ENCODE data around the gene ANXA3.
"Not testable (repeated sequence)": the region's sequence is repeated elsewhere in the genome, so short reads cannot be mapped to it uniquely, and the experiment has no call there.

ANXA3 gene

GRCh38 chr4:78551420-78552351 lies at the start of gene ANXA3:
Gene ANXA3 (plus strand): TSS chr4:78551770. CDS start chr4:78554474, 2,704 bp downstream.
- DNase-seq (ENCODE audit: low read depth): no peak

DNA sequence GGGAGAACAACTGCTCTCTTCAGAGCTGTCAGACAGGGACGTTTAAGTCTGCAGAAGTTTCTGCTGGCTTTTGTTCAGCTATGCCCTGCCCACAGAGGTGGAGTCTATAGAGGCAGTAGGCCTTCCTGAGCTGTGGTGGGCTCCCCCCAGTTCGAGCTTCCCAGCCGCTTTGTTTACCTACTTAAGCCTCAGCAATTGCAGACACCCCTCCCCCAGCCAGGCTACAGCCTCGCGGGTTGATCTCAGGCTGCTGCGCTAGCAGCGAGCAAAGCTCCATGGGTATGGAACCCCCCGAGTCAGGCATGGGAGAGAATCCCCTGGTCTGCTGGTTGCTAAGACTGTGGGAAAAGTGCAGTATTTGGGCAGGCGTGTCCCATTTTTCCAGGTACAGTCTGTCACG lies 45.3 kb upstream of the ANXA3 start:
- DNase-seq (ENCODE audit: low read depth): not testable (repeated sequence)

- DNase-seq (ENCODE audit: low read depth): no peak
Observed at GRCh38 chr4:78509043-78509442, 42.5 kb upstream of the ANXA3 start.

DNA sequence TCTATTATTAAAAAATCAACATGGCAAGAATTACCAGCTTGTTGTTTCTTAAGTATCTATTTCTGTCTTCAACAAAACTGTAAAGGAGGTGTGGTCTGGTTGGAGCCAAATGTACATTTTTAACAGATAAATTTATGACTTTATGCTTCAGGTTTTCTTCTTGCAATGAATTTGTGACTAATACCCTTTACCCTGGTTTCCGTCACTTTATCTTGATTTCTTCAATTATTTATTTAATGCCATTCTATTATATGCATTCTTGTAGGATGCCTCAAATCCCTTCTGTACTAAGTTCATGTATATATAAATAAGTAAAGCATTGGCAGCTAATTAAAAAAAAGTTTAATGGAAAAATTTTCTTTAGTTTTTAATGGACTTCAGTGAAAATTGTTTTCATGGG lies 41.5 kb upstream of the ANXA3 start:
- no peak for DNase-seq (ENCODE audit: low read depth)

DNA sequence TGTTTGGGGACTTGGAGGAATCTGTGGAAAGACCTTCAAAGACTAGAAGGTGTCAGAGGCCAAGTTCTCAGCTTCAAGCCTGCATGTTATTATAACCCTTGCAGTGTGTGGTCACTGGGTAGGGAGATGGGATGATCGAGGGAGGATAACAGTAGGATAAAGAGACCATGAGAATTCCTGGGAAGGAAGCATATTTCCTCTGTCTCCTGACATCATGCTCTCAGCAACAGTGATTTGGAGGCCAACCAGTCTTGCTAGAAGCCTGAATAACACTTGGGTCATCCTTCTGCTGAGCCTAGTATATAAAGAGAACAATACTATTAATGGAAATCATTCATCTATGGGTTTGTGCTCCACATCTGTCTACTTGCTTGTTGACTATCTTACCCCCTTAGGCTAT lies 40.9 kb upstream of the ANXA3 start:
- DNase-seq (ENCODE audit: low read depth): no peak

DNA sequence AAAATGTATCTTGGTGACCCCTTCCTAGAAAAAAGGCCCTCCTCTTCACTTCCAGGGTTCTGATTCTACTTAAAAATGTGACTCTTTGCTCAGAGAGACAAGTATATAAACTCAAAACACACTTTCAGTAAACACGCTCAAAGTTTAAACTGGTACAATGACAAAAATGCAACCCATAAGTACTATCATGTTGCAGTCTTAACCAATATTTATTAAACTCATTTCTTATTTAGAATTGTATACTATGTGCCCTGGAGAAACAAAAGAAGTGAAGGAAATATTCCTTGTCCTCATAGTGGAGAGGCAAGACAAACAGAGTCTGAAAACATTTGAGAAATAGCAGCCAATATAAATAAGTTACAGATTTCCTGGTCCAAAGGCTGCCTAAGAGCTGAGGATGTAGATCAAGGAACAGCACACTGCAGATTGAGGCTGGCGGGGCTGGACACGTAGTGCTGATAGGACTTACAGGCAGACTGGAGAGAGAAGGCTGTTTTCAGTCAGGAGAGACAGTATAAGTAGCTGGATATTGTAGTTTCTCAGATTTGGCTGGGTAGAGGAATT lies 39.1 kb upstream of the ANXA3 start:
- DNase-seq (ENCODE audit: low read depth): no peak

GRCh38 chr4:78513411-78513975 lies 38.1 kb upstream of the ANXA3 start:
- no peak for DNase-seq (ENCODE audit: low read depth)

DNA sequence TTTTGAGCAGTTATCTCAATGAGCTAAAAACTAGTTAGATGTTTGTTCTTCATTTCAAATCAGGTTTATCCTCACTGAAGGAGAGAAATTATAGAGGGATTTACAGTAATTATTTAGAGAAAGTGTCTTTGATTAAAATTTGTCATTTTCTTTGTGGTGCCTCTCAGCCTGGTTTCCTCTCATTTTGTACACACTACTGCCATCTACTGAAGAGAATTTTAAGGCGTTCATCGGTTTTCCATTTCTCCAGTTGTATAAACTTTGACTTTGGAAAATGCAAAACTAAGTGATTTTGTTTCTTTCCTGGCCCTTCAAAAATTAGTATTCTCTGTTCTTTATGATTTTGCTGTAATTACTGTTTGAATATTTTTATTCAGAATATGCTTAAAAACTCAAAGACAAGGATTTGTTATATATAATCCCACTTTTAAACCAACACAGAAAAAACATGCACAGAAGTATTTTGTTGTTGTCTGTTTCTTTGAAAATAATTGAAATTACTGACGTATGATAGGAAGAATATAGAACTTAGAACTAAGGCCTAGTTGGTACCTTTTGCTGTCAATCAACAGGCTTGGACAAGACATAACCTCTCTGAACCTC lies 34.4 kb upstream of the ANXA3 start:
- DNase-seq (ENCODE audit: low read depth): no peak

DNA sequence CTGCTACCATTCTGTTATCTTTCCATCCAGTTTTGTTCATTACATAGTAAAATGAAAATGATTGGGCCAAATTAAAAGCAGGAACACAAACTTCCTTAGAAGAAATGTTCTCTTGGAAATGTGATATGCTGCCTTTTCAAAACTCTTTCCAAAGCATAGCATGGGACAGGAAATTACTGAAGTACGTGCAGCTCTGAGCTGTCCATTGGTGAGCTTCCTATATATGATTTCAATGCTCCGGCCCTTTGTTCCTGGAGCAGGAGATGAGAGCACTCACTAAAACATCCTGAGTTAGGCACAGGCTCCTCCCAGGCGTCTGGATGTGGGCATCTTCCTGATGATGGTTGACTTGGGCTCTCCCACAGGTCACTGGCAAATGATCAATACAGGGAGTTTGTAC lies 33.0 kb upstream of the ANXA3 start:
- DNase-seq (ENCODE audit: low read depth): no peak

DNA sequence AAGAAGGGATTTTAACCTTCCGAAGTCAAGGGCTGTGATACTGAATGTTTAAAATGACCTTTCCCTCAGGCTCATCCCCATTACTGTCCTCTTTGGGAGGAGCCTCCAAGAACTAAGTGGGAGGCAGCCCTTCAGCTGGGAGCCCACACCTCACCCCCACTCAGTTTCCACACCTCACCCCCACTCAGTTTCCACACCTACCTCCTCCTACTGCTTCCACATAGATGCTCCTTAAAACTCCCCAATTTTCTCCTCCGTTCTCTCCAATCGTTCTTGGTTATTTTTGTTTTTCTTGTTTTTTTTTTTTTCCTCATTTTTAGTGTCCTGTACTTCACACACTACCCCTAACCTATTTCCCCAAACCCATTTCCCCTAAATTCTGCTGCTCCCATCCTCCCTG lies 31.6 kb upstream of the ANXA3 start:
- no peak for DNase-seq (ENCODE audit: low read depth)

DNA sequence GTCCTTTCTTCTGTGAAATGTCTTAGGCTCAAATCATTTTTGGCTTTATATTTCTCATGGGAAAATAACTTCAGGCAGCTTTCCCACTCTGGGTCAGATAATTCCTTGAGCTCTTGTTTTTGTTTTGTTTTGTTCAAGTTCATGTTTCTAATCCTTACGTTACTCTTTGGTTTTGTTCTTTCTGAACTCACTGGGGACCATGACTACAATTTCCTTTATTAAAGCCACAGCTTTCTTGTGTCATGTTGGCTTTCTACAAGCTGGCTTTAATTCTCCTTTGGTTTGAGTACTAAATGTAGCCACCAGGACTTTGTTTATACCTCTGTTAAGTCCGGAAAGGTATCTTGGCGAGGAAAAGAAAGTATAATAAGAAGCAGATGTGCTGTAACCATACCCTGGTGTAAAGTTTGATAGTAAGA lies 30.8 kb upstream of the ANXA3 start:
- no peak for DNase-seq (ENCODE audit: low read depth)

GRCh38 chr4:78524009-78524408 lies 27.6 kb upstream of the ANXA3 start:
- DNase-seq (ENCODE audit: low read depth): no peak

DNA sequence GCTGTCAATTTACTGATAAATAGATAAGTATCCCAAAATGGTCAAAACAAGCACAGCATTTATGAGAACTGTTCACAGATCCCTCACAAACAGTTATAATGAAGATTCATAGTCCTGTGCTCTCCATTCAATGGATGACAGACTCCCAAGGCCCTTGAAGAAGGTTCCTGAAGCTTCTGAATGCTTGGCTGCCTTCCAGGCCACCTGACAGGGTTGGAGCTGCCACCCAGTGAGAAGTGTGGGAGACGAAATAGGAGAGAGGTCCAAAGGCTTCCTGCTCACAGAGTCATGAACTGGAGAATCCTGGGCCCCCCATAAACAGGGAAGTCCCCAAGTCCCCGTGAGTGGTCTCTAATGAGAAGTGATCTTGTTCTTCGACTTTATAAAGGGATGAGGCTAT lies 26.0 kb upstream of the ANXA3 start:
- DNase-seq (ENCODE audit: low read depth): no peak

- DNase-seq (ENCODE audit: low read depth): no peak
Observed at GRCh38 chr4:78527103-78527502, 24.5 kb upstream of the ANXA3 start.

DNA sequence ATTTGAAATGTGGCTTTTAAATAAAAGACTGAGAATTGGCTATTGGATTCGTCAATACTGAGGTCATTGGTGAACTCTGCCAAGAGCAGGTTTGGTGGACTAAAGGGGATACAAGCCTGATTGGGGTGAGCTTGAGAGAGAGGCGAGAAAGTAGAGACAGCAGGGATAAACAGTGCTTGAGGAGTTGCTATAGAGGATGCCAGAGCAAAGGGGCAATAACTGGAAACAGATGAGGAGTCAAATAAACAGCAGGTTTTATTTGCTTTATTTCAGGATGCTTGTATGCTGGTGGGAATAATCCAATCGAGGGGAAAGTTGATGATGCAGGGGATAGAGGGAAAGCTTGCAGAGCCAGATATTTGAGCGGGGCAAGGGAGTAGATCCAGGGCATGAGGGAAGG lies 24.0 kb upstream of the ANXA3 start:
- DNase-seq (ENCODE audit: low read depth): no peak

GRCh38 chr4:78528327-78528726 lies 23.2 kb upstream of the ANXA3 start:
- no peak for DNase-seq (ENCODE audit: low read depth)

DNA sequence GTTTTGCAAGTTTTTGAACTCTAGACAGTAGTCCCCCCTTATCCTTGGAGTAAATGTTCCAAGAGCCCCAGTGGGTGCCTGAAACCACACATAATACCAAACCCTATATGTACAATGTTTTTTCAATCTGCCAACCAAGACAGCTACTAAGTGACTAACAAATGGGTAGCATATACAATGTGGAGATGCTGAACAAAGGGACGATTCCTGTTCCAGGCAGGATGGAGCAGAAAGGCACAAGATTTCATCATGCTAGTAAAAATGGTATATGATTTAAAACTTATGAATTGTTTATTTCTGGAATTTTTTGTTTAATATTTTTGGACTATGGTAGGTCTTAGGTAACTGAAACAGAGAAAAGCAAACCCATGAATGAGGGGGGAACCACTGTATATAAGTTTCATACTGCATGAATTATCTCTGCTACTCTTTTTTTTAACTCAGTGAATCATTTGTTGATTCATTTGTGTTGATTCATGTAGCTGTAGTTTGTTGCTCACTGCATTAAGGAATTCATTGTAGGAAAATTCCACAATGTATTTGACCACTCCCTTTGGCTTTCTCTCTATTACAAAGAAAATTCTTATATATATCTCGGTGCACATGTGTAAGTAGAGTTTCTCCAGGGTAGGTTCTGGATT lies 21.9 kb upstream of the ANXA3 start:
- DNase-seq (ENCODE audit: low read depth): no peak

GRCh38 chr4:78532046-78532445 lies 19.5 kb upstream of the ANXA3 start:
- no peak for DNase-seq (ENCODE audit: low read depth)

- no peak for DNase-seq (ENCODE audit: low read depth)
Observed at GRCh38 chr4:78533854-78534253, 17.7 kb upstream of the ANXA3 start.

- no peak for DNase-seq (ENCODE audit: low read depth)
Observed at GRCh38 chr4:78534286-78534955, 17.1 kb upstream of the ANXA3 start.

DNA sequence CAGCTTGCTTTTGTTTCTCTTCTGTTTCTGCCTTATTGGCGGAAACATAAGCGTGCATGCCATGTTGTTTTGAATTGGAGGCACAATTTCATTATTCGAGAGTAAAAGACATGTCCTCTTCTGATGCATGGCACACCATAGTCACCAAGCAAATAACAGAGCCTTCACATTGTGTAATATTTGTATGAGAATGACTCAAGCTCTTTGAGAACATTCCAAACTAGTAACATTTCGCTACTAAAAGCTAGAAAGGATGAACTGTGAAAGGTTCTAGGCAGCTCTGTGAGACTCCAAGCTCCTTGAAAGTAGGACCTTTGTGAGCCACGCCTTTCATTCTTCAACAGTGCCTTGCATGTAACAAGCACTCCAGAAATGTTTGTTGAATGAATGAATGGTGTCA lies 9.2 kb upstream of the ANXA3 start:
- no peak for DNase-seq (ENCODE audit: low read depth)
